Transverse colon (tissue), 4 donors: ENCODE results near the gene LAMA3. TPM values are rescaled to one million over a fixed set of nuclear protein-coding genes. Genes with fewer than 3 reads are reported as not detected.

Experiments
- DNase-seq: peaks from one replicate; pipeline ENCODE4 v3.0.0-alpha.2; 2019
- H3K27ac ChIP-seq, 4 donors: fragments of 200-600 bp; sonication (generic); 2 replicates each; pipeline ENCODE4 v1.5.1; 2016 to 2018; ENCODE audit warnings: inconsistent platforms in 4 of 4
- H3K27me3 ChIP-seq: fragments of 200-600 bp; sonication (generic); 2 replicates; pipeline ENCODE4 v1.5.1; 2017; ENCODE audit warnings: inconsistent platforms
- H3K36me3 ChIP-seq, 4 donors: fragments of 200-600 bp; sonication (generic); 2 replicates each; pipeline ENCODE4 v1.5.1; 2017 to 2019; ENCODE audit warnings: inconsistent platforms in 4 of 4
- H3K4me1 ChIP-seq, 4 donors: fragments of 200-600 bp; sonication (generic); 2 replicates each; pipeline ENCODE4 v1.5.1; 2017 to 2020; ENCODE audit warnings: inconsistent platforms in 4 of 4
- H3K4me3 ChIP-seq, 4 donors: fragments of 200-600 bp; sonication (generic); 1 replicate in 1 of 4; 2 replicates in 3 of 4; pipeline versions ENCODE4 v1.5.1 to v1.6.1; 2017 to 2019; ENCODE audit warnings: inconsistent platforms in 4 of 4
- H3K9me3 ChIP-seq, 2 donors: fragments of 200-600 bp; sonication (generic); 2 replicates each; pipeline ENCODE4 v1.5.1; 2017 to 2019; ENCODE audit warnings: inconsistent platforms in 2 of 2
- CTCF ChIP-seq, 5 experiments: fragments of 200-600 bp in 3 of 5; fragments of 450-650 bp in 2 of 5; sonication (generic) in 3 of 5; IDR thresholded peaks; 1 replicate in 2 of 5; 2 replicates in 3 of 5; pipeline ENCODE4 v1.5.1; 2016 to 2017; ENCODE audit warnings: antibody characterized with exemption in 5 of 5, inconsistent platforms in 3 of 5, mild to moderate bottlenecking in 2 of 5, moderate library complexity in 1 of 5
- EP300 ChIP-seq: sonication (generic); formaldehyde crosslinking; IDR thresholded peaks from one replicate; pipeline ENCODE4 v1.6.1; 2017; ENCODE audit warnings: antibody characterized with exemption, low read depth
- POLR2A ChIP-seq: fragments of 450-650 bp; IDR thresholded peaks from one replicate; pipeline ENCODE4 v1.6.1; 2016; ENCODE audit warnings: antibody characterized with exemption, mild to moderate bottlenecking, moderate library complexity
- POLR2AphosphoS5 ChIP-seq, 3 donors: sonication (generic); formaldehyde crosslinking; IDR thresholded peaks; one replicate each; pipeline ENCODE4 v1.6.1; 2016; ENCODE audit warnings: antibody characterized with exemption in 3 of 3
- WGBS, 2 donors: methylation state at CpG; one replicate each; pipeline ENCODE4 v1.1.5; 2018; ENCODE audit warnings: low coverage in 1 of 2; 5-methylcytosine and 5-hydroxymethylcytosine counted together
- in situ Hi-C, 4 donors: fragments of 200-750 bp; cut with MboI; loops; one replicate each; pipeline versions ENCODE4 v1.15.0 to v1.15.1; 2017; ENCODE audit warnings: low sequenced_read_pairs in 3 of 4, low pct_ligation_motif_present in 1 of 4, low pct_unique_long_range_greater_than_20kb in 1 of 4
- intact Hi-C: fragments of 100-400 bp; cut with DNase I; formaldehyde crosslinking; loops from one replicate; pipeline ENCODE4 v1.15.1; 2023; ENCODE audit warnings: low total_unique reads
- total RNA-seq, 4 donors: library from RNA; depleted of rRNA; stranded (reverse); fragments of >200 nt; gene quantifications; one replicate each; pipeline ENCODE4 v1.1.0, GENCODE V29; 2016

Gene LAMA3
- total RNA-seq, 4 donors from 2014 or later: 17.5 to 71.8 (median 47.4) TPM

GRCh38 chr18:23981369-23981980 is 292.2 kb downstream of the LAMA3 start:
- 73 to 90% methylated on average over 2 to 8 of the region's 8 CpGs for WGBS, 2 donors
- H3K27ac ChIP-seq: peak overlapping the region; percentile 41 to 71 (median 66)
- peaks cover 0 to 2% of the 10 kb centered on the region in 2 donors for H3K9me3 ChIP-seq
- H3K4me3 ChIP-seq: no peak overlapping the region
- H3K36me3 ChIP-seq: no peaks in the 10 kb centered on the region
- no peak for TF ChIP-seq POLR2AphosphoS5 (IDR thresholded peaks at IDR 0.05)
- no peak for DNase-seq
- intact Hi-C loops: no loop called here
- H3K27me3 ChIP-seq: no peaks in the 10 kb centered on the region
- peaks cover 5 to 20% (median 10%) of the 10 kb centered on the region in 4 donors for H3K4me1 ChIP-seq
- in situ Hi-C loops: no loop called here

GRCh38 chr18:23982155-23983079 is 293.2 kb downstream of the LAMA3 start:
- intact Hi-C loops (no loop called here), in situ Hi-C loops (no loop called here)
- Histone ChIP-seq H3K36me3 (no peaks in the 10 kb centered on the region), H3K27ac (peak overlapping the region; percentile 41 to 71 (median 66)), H3K4me1 (peaks cover 5 to 20% (median 10%) of the 10 kb centered on the region in 4 donors), H3K4me3 (no peak overlapping the region), H3K27me3 (no peaks in the 10 kb centered on the region), H3K9me3 (no peaks in the 10 kb centered on the region)
- 9 to 44% methylated on average over 7 to 17 of the region's 17 CpGs for WGBS, 2 donors
- TF ChIP-seq POLR2AphosphoS5 (IDR thresholded peaks at IDR 0.05): peak in 2 of 3 donors; percentile 48 to 62
- TF ChIP-seq POLR2A: no peak
- DNase-seq: peak; percentile 48

GRCh38 chr18:23983112-23983511 is 293.9 kb downstream of the LAMA3 start:
- TF ChIP-seq POLR2AphosphoS5 (IDR thresholded peaks at IDR 0.05): no peak
- TF ChIP-seq CTCF (IDR thresholded peaks at IDR 0.05): no peak
- TF ChIP-seq EP300: no peak
- TF ChIP-seq POLR2A: no peak
- peak overlapping the region; percentile 7 to 71 (median 66) for H3K27ac ChIP-seq
- no peaks in the 10 kb centered on the region for H3K36me3 ChIP-seq
- in situ Hi-C loops (no loop called here), intact Hi-C loops (no loop called here)
- H3K4me1 ChIP-seq: peaks cover 5 to 20% (median 10%) of the 10 kb centered on the region in 4 donors
- no peak for DNase-seq
- WGBS, 2 donors: 80 to 86% methylated on average over 1 to 3 of the region's 3 CpGs
- no peaks in the 10 kb centered on the region for H3K9me3 ChIP-seq
- H3K4me3 ChIP-seq: no peak overlapping the region
- H3K27me3 ChIP-seq: no peaks in the 10 kb centered on the region

GRCh38 chr18:23986600-23987359 is 297.5 kb downstream of the LAMA3 start:
- Histone ChIP-seq H3K27ac (no peak overlapping the region), H3K9me3 (no peaks in the 10 kb centered on the region), H3K4me1 (peaks cover 0 to 14% (median 8%) of the 10 kb centered on the region in 4 donors), H3K4me3 (no peak overlapping the region), H3K36me3 (no peaks in the 10 kb centered on the region), H3K27me3 (no peaks in the 10 kb centered on the region)
- no peak for DNase-seq
- intact Hi-C loops: no loop called here
- in situ Hi-C loops: no loop called here
- no peak for TF ChIP-seq POLR2A
- TF ChIP-seq CTCF (IDR thresholded peaks at IDR 0.05): no peak
- TF ChIP-seq POLR2AphosphoS5 (IDR thresholded peaks at IDR 0.05): no peak
- no peak for TF ChIP-seq EP300
